NCI-H446 (cell line): ENCODE data around the gene MGAT4C.
"Not testable (repeated sequence)": the region's sequence is repeated elsewhere in the genome, so short reads cannot be mapped to it uniquely, and the experiment has no call there.

Source experiments
- DNase-seq, 2 experiments: peaks; one replicate each; lab custom pipeline; 2025; lab: John Stamatoyannopoulos, UW

The MGAT4C gene

GRCh38 chr12:86134561-86134960 lies 121.6 kb downstream of the MGAT4C start:
- no peak for DNase-seq

GRCh38 chr12:86126900-86127299 lies 129.3 kb downstream of the MGAT4C start:
- not testable (repeated sequence) for DNase-seq

GRCh38 chr12:86122846-86123468 lies 133.2 kb downstream of the MGAT4C start:
- DNase-seq, result no peak

- DNase-seq, result no peak
Measured at GRCh38 chr12:86118161-86118560, 138.0 kb downstream of the MGAT4C start.

- DNase-seq, result no peak
Measured at GRCh38 chr12:86117711-86118110, 138.5 kb downstream of the MGAT4C start.

DNA sequence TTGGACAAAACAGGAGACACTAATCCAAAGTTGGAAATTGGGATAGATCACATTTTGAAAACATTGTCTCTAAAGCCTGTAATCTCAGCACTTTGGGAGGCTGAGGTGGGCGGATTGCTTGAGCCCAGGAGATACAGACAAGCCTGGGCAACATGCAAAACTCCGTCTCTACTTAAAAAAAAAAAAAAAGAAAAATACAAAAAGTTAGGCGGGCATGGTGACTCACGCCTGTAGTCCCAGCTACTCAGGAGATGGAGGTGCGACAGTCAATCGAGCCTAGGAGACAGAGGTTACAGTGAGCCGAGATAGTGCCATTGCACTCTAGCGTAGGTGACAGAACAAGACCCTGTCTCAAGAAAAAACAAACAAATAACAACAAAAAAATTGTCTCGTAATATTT lies 152.1 kb downstream of the MGAT4C start:
- no peak for DNase-seq

GRCh38 chr12:86097161-86097560 lies 159.0 kb downstream of the MGAT4C start:
- DNase-seq, result peak in 1 of 2 experiments; percentile 26

DNA sequence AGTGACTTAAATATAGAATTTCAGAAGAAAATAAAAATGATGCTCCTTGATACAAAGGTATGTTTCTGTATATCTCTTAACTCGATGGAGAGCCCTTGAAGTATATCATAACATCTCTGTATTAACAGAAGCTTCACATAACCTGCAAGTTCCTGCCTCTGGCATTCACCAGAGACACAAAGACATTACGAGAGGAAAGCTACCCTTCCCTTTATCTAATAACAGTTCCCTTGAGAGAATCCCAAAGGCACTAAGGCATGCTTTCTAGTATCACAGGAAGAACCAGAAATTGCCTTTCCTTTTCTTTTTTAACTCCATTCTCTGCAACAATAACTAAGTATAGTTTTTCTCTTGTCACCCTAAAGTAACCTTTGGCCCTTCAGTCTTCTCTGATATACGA lies 164.5 kb downstream of the MGAT4C start:
- DNase-seq, result no peak

- peak in 1 of 2 experiments; percentile 7 for DNase-seq
Measured at GRCh38 chr12:86081843-86082242, 174.3 kb downstream of the MGAT4C start.

DNA sequence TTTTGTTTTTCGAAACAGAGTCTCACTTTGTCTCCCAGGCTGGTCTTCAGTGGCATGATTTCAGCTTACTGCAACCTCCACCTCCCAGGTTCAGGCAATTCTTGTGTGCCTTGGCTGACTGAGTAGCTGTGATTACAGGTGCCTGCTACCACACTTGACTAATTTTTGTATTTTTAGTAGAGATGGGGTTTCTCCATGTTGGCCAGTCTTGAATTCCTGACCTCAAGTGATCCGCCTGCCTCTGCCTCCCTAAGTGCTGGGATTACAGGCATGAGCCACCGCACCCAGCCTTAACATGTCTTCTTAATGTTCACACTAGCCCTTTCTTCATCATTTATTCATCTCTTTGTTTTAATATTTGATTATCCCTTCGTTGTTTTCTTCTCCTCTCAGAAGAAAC lies 197.1 kb downstream of the MGAT4C start:
- DNase-seq, result not testable (repeated sequence)

GRCh38 chr12:86057092-86057845 lies 198.9 kb downstream of the MGAT4C start:
- DNase-seq, result no peak

GRCh38 chr12:86052921-86053320 lies 203.3 kb downstream of the MGAT4C start:
- no peak for DNase-seq

DNA sequence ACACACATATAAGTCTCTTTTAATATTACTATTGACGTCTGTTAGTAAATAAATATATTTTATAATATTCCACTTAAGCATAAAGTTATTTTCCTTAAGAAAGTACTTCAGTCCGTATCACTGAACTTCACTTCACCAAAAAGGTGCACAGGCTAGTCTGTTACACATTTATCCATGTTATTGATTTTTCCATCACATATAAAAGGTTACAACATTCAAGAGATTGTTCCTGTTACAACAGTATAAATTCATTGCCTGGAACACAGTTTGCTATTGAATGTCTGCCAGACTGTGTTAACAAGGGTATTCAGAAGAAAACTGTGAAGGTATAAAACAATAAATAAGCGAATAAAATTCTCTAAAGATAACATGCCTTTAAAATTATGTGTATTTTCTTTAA lies 206.2 kb downstream of the MGAT4C start:
- DNase-seq, result no peak

DNA sequence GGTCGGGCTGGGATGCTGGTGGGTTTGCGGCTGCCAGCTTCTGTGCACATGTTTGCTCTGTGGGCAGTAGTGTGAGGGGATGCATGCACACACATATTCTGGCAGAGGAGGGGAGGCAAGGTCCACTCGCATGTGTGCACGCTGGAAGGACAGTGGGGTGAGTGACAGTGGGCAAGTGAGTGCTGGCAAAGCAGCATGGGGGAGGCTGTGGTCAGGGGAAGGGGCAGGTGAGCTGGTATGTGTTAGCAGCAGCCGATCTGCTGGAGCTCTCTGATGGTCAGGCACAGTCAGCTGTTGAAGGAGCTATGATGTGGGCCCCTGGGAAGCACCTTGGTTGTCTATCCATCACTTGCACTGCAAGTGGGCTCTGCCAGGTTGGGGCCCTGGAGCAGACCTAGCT lies 211.8 kb downstream of the MGAT4C start:
- DNase-seq, result no peak

GRCh38 chr12:86042062-86042461 lies 214.1 kb downstream of the MGAT4C start:
- no peak for DNase-seq

DNA sequence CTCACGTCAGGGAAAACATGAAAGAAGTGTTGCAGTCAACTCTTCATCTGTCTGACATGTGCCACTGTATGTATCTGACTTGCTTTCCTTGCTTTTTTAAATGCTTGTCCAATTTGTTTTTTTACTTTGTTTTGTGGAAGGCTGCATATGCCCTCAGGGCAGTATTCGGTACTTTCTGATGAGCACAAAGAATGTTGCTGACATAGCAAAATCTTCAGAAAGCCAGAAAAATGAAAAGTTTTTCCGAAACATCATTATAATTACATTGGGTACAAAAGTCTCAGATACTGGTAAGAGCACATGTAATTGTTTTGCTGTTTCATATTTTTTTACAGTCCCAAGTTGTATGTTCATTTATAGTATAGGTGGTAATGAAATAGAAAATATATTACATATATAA lies 237.8 kb downstream of the MGAT4C start:
- DNase-seq, result no peak

- DNase-seq, result no peak
Measured at GRCh38 chr12:86015026-86015425, 241.2 kb downstream of the MGAT4C start.

- DNase-seq, result no peak
Measured at GRCh38 chr12:86006727-86007126, 249.5 kb downstream of the MGAT4C start.

DNA sequence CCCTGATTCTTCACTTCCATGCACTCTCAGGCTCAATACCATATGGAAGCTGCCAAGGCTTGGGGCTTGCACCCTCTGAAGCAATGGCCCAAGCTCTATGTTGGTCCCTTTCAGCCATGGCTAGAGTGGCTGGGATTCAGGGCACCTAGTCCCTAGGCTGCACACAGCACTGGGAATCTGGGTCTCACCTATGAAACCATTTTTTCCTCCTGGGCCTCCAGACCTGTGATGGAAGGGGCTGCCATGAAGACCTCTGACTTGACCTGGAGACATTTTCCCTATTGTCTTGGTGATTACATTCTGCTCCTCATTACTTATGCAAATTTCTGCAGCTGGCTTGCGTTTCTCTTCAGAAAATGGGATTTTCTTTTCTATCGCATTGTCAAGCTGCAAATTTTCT lies 258.1 kb downstream of the MGAT4C start:
- no peak for DNase-seq

GRCh38 chr12:85996280-85996679 lies 259.9 kb downstream of the MGAT4C start:
- no peak for DNase-seq

DNA sequence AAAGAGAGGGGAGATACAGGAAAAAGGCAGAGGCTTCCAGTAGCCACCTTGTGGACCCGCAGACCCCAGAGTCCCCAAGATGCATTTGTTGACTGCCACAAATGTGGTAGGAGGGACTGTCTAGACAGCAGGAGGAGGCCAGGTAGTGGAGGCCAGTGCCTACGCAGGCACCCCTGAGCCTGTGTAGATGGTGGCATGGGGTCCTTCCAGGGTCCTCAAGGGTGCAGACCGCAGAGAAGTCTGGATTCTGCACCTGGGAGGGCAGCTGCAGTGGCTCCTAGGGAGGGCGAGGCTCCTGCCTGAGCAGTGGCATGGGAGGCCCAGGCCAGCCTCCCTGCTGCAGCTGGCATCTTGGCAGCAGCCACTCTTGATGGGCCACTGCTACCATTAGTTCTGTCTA lies 262.4 kb downstream of the MGAT4C start:
- DNase-seq, result no peak

DNA sequence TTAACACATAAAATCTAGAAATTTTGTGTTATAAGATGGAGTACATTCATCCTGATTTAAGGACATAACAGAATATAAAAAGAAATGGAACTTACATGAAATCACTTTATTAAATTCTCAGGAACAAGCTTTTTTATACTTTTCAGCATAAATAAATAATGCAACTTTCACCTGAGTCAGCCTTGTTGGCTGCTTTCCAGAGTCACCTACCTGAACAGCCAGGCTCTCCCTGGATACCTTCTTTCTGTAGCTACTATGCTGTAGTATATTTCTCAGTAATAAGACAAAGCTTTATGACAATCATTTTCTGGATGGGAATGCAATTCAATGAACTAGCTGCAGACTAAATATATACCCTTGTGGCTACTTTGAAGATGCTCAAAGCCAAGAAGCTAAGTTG lies 270.2 kb downstream of the MGAT4C start:
- DNase-seq, result no peak

- no peak for DNase-seq
Measured at GRCh38 chr12:85983601-85984000, 272.6 kb downstream of the MGAT4C start.

GRCh38 chr12:85979641-85980040 lies 276.6 kb downstream of the MGAT4C start:
- DNase-seq, result no peak
